Epithelial cell of proximal tubule (primary cell): ENCODE data around the gene FLT3. TPM values are rescaled to one million over a fixed set of nuclear protein-coding genes. Genes with fewer than 3 reads are reported as not detected.

Source experiments
- DNase-seq: peaks from one replicate; pipeline ENCODE4 v3.0.0-alpha.2; 2011; ENCODE audit warnings: low read depth
- H3K4me3 ChIP-seq: 2 replicates; pipeline ENCODE4 v1.5.1; 2011; ENCODE audit warnings: low read depth, mild to moderate bottlenecking, low read length
- total RNA-seq: library from RNA; depleted of rRNA; stranded (reverse); fragments of >200 nt; gene quantifications from 2 replicates; pipeline ENCODE4 v1.2.3, GENCODE V29; 2015
- TF ChIP-seq, protein P1 (sequence below): conservative IDR thresholded peaks from 2 replicates; pipeline ENCODE4 v1.5.1; 2012; ENCODE audit warnings: low read depth, mild to moderate bottlenecking, low read length

Gene FLT3
- total RNA-seq, 1 donor from 2014 or later, result 0.58 TPM

DNA sequence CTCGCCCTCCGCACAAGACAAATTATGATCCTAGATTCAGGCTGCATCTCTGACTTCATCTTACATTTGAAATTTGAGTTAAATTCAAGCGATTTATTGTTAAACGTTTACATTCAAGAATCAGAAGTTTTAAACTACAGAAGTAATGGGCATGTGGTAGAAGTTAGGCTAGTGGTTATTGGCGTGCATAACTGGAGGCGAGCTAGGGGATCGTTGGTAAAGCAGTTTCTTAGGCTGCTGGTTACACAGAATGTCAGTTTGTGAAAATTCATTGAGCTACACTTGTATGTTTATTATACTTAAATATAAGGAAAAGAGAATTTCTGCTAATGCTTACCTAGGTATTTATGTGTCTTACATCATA lies 130.5 kb downstream of the FLT3 start:
- no peak overlapping the region for H3K4me3 ChIP-seq
- DNase-seq, result no peak
- TF ChIP-seq, protein P1, sequence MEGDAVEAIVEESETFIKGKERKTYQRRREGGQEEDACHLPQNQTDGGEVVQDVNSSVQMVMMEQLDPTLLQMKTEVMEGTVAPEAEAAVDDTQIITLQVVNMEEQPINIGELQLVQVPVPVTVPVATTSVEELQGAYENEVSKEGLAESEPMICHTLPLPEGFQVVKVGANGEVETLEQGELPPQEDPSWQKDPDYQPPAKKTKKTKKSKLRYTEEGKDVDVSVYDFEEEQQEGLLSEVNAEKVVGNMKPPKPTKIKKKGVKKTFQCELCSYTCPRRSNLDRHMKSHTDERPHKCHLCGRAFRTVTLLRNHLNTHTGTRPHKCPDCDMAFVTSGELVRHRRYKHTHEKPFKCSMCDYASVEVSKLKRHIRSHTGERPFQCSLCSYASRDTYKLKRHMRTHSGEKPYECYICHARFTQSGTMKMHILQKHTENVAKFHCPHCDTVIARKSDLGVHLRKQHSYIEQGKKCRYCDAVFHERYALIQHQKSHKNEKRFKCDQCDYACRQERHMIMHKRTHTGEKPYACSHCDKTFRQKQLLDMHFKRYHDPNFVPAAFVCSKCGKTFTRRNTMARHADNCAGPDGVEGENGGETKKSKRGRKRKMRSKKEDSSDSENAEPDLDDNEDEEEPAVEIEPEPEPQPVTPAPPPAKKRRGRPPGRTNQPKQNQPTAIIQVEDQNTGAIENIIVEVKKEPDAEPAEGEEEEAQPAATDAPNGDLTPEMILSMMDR, result no peak

DNA sequence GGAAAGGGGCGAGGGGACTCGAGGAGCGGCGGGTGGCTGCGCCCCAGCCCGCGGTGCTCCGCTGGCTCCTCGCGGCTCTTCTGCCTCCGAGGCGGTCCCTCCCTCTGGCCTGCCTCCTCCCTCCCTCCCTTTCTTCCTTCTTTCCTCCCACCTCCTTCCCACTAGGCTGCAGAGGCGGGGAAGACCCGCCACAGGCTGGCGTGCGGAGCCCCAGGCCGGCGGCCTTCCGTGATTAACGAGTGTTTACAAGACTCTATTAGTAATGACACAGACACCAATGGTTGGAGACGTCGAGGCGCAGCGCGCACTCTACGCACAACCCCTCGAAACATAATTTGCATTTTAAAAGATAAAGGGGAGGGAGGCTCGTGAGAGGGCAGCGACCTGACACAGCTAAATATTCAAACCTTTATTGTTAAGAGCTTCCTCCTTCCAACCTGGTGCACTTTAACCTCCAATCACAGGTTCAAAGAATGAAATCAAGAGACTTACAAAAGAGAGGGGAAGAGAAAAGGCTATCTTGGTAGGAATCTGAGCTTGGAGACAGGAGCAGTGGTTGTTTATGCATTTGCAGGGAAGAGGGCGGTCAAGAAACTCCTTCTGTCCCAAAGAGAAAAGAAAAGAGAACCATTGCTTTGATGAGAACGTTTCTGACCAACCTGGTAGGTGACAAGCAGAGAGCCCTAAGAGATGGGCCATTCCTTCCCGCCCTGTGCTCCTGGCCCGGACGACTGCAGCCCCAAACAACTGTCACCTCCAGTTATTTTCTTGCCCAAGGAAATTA lies 131.1 kb downstream of the FLT3 start, which contains the start of gene CDX2:
Gene CDX2 (minus strand): TSS at position 234 of the 784 bp plus-strand sequence. CDS start 309 bp downstream, outside the sequence.
- TF ChIP-seq, protein P1, result no peak
- H3K4me3 ChIP-seq, result no peak within 1 kb of the TSS
- no peak for DNase-seq

DNA sequence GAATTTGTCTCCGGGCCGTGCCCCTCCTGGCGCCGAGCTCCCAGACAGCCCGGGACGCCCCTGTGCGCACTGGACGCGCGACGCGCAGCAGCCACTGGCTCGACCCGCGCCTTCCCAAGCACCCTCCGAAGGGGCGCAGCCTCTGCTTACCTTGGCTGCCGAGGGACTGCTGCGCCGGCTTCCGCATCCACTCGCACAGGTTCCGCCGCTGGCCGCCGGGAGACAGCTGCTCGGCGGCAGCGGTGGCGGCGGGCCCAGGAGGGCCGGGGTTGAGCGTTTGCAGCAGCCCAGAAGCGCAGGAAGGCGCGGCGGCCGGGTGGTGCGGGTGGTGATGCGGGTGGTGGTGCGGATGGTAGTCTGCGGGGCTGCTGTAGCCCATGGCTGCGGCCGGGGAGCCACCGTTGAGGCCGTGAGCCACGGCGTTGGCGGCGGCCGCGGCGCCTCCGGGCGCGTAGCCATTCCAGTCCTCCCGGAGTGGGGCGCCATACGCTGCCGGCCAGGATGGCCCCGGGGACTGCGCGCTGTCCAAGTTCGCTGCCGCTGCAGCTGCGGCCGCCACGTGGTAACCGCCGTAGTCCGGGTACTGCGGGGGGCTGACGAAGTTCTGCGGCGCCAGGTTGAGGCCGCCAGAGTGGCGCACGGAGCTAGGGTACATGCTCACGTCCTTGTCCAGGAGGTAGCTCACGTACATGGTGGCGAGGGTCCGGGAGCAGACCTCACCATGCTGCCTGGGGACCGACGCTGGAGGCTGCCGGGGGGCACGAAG lies 131.9 kb downstream of the FLT3 start:
- TF ChIP-seq, protein P1, result no peak
- DNase-seq, result no peak
- no peak overlapping the region for H3K4me3 ChIP-seq

DNA sequence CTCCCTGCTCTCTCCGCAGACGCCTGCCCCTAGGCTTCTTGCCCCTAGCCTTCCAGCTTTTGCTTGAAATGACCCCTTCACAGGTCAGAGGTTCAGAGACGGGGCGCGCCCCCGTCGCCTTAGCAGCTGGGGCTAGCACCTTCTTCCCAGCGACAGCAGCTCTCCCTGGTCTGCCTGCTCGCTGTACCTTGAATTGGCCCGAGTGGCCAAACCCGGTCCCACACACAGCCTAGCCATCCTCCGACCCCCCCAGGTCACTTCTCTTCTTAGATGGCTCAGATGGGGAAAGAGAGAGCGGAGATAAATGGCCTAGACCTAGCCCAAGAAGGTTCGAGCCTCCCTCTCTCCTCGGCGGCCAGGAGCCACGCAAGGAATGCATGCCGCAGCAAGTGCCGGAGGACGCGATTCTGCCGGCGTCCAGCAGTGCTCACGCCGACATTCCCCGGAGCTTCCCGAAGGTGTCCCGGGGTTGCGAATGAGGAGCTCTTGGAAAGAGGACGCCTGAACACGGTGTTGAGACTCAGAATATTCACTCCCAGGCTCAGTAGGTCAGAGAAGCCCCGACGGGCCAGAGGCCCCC lies 132.6 kb downstream of the FLT3 start:
- TF ChIP-seq, protein P1, result no peak
- H3K4me3 ChIP-seq, result no peak overlapping the region

DNA sequence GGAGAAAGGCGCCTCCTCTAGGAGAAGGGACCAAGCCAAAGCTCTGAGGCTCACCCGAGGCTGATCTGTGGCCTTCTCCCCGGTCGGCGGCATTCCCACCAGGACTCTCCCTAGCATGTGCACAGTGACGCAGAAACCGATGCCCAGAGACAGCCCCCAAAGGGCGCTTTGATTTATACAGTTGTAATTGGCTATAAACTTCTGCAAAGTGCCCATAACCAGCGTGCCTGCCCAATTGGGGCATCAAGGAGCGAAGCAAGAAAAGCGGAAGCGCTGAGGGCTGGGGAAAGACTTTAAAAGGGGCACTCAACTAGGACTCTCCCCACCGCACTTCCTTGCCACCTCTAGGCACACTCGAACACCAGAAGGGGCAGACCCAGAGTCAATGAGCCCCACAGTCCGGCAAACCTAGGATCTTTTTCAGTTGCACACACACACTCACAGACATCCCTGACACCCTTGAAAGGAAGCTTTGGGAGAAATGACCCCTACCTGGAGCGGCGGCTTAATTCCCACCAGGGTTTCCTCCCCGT lies 133.1 kb downstream of the FLT3 start:
- TF ChIP-seq, protein P1, result no peak
- DNase-seq, result no peak
- no peak overlapping the region for H3K4me3 ChIP-seq

More for the DNA sequence above, 132.6 kb downstream of the FLT3 start:
- no peak for DNase-seq

DNA sequence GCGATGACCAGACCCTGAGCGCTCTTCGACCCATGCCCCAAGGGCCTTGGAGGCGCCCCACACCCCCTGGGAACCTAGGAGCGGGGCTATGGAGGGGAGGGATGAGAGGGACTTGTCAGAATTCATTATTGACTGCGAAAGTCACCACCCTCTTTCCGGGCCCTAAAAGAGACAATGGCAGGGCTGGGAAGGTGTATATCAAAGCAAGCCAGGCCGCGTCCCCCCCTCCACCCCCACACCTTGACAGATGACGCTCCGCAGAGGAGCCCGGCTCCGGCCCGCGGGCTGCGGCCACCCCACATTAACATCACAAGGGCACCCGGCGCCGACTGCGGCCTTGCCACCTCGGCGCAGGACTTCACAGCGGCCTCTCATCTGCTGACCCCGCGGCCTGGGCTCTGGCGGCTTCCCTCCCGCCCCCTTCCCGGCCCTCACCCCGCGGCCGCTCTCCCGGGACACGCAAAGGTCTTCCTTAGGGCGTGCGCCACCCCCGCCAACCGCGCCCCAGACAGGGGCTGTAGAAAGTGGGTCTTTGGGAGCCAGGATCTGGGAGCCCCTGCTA lies 133.7 kb downstream of the FLT3 start:
- no peak for DNase-seq
- no peak overlapping the region for H3K4me3 ChIP-seq
- TF ChIP-seq, protein P1, result no peak
